Stimulated activated CD8-positive, alpha-beta memory T cell treated with anti-CD3 and anti-CD28 coated beads, Interleukin-15, amount 100 ng/mL, for 1 hour (primary cell): ENCODE data around the gene FSTL3.
"Not testable (repeated sequence)": the region's sequence is repeated elsewhere in the genome, so short reads cannot be mapped to it uniquely, and the experiment has no call there.

Experiments
- DNase-seq: peaks from one replicate; pipeline ENCODE4 v3.0.0-alpha.2; 2020; ENCODE audit warnings: low read depth

FSTL3 gene

DNA sequence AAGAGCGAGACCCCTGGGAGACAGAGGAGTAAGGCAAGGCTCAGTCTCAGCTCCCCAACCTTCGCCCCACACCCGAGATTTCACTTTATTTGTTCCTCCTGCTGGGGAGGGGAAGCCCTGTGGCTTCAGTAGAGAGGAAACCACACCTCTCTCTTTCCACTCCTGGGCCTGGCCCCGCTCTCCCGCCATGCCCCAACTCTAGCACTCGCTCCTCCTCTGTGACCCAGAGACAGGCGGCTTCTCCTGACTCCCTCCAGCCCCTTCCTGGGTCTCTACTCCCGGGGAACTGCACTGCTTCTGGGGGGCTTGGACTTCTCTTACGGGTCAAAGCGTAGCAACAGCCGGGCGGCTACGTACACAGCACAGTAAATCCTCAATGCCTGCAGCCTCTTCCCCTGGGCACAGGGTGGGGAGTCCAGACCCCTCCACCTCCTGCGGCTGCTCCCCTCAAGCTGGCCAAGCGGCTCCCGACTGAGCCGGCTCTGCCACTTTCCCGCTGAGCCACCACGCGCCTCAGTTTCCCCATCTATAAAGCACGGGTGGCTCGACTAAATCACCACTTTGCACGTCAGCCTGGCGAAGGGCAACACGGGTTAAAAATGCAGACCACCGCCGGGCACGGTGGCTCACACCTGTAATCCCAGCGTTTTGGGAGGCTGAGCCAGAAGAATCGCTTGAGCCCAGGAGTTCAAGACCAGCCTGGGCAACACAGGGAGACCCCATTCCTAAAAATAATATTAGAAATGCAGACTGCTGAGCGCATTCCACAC is 14.6 kb upstream of the FSTL3 start:
- DNase-seq: peak; percentile 49

DNA sequence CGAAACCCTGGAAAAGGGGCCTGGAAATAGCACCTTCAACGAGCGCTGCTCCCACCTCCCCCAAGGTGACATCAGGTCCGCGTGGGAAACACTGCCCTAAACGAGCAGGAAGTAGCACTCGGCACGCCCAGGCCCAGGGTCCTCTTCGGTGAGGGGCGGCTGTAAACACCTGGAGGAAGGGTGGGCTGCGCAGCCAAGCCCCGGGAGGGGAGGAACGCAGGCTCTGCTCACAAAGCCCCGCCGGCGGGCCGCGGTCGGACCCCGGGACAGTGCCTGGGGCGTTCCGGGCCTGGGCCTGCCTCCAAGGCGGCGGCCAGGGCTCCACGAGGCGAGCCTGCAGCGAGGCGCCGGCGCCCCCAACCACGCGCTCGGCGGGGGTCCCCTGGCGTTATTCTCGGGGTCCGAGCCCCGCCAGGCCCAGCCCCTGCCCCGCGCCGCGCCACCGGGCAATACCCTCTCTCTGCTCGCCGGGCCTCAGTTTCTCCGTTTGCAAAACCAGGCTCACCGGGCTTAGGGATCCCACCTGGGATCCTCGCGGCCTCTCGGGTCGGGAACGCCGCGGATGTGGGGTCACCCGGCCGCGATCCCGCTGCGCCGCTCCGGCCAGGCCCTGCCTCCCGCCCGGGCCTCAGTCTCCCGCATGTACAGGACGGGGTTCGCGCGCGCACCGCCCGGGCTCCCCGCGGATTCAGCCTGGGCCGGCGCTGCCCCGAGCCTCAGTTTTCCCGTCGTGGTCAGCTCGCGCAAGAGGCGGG is 13.8 kb upstream of the FSTL3 start:
- peak; percentile 36 for DNase-seq

DNA sequence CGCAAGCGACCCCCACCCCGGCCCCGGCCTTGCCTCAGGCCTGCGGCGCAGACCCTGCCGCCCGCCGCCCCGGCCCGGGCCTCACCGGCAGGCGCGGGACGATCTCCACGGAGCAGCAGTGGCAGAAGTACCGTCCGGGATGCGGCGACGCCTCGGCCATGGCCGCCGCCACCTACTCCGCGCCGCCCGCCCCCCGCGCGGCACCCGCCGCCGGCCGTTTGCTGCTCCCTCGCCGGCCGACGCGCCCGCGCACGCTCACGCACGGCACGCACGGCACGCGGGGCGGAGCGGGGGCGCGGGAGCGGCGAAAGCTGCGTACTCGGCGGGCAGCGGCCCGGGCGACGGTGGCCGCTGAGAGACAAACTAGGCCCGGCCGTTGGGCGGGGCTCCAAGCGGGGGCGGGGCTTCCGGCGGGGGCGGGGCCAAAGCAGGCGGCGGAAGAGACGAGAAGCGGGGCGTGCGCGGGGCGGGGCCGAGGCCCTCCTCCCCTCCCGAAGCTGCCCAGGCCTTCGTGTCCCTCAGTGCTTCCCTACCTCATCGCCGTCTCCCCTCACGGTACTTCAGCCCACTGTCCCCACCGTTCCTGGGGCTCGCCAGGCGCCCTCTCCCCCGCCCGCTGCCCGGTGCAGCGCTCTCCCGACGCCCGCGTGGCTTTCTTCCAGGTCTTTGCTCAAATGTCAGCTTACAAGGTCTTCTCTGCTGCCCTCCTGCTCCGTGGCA is 13.1 kb upstream of the FSTL3 start, which contains the start of gene RNF126:
RNF126 (minus strand) TSS at position 253 of the 720 bp plus-strand sequence; CDS start at position 160, 93 bp downstream.
- peak; percentile 93 for DNase-seq

DNA sequence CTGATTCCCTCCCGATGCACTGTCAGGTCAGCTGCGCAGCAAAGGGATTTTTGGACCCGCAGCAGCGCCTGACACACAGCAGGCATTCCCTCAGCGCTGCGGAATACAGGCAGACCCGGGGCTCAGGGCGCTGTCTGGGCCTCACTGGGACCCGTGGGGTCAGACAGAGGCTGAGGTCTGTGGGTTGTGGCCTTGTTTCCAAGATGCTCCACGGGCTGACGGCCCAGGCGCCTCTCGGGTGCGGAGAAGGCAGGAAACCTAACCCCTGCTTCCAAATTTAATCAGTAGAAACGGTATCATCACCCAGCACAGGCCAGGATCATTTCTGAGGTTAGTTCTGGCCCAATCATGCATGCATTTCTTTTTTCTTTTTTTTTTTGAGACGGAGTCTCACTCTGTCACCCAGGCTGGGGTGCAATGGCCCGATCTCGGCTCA is 12.5 kb upstream of the FSTL3 start:
- no peak for DNase-seq

DNA sequence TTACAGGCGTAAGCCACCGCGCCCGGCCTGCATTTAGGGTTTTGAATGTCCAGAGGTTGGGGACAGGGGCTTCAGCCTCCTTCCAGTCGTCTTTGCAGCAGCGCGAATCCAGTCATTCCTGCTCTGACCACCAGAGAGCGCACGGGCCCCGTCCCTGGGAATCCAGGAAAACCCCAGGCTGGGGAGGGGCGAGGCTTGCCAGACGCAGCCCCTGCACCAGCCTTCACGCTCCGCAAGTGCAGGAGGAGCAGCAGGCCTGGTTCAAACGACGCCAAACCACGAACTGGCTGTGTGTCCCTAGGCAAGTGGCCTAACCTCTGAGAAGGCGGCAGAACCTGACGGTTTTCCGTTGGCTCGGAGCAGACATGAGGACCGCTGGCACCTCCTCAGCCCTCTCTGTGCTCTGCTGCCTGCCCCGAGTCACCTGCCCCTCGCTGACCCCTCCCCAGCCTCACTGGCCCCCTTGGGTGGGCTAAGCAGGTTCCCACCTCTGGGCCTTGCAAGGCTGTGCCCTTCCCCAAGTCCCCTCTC is 11.2 kb upstream of the FSTL3 start:
- peak; percentile 66 for DNase-seq

DNA sequence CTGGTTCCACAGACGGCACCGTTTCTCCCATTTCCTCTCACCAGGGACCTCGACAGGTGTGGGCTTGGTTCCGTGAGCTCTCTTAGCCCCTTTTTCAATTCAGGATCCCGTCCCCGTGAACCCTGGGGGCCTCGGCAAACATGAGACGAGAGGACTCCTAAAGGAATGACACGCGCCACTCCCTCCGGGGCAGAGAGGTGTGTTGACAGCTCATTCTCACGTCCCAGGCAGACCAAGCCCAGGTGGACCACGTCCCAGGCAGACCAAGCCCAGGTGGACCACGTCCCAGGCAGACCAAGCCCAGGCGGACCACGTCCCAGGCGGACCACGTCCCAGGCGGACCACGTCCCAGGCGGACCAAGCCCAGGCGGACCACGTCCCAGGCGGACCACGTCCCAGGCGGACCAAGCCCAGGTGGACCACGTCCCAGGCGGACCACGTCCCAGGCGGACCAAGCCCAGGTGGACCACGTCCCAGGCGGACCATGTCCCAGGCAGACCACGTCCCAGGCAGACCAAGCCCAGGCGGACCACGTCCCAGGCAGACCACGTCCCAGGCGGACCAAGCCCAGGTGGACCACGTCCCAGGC is 9.1 kb upstream of the FSTL3 start:
- not testable (repeated sequence) for DNase-seq

DNA sequence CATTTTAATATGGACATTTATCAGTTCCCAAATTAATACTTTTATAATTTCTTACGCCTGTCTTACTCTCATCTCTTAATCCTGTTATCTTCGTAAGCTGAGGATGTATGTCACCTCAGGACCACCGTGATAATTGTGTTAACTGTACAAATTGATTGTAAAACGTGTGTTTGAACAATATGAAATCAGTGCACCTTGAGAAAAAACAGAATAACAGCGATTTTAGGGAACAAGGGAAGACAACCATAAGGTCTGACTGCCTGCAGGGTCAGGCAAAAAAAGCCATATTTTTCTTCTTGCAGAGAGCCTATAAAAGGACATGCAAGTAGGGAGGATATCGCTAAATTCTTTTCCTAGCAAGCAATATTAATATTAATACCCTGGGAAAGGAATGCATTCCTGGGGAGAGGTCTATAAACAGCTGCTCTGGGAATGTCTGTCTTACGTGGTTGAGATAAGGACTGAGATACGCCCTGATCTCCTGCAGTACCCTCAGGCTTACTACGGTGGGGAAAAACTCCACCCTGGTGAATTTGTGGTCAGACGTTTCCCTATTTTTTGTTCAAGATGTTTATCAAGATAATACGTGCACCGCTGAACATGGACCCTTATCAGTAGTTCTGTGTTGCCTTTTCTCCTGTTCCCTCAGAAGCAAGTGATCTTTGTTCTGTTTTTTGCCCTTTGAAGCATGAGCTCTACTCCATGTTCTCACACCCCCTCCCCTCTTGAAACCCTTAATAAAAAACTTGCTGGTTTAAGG is 7.3 kb upstream of the FSTL3 start:
- not testable (repeated sequence) for DNase-seq

DNA sequence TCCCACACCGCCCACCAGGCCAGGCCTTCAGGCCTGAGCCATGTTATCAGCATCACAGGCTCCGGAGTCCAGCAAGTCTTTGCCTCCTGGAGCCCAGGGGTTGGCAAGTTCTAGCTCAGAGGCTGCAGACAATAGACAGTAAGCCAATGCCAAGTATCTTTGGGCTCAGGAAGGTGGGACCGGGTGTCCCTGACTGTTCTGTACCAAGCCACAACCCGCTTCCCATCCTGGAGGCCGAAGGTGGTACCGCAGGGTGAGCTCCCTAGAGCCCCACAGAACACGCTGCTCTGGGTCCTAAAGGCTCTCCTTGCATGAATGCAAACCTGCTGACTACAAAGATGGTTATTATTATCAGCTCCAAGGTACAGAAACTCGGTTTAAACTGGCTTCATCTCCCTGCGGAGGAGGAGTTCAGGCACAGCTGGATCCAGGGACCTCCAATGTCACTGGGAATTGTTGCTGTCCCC is 5.5 kb upstream of the FSTL3 start:
- no peak for DNase-seq

DNA sequence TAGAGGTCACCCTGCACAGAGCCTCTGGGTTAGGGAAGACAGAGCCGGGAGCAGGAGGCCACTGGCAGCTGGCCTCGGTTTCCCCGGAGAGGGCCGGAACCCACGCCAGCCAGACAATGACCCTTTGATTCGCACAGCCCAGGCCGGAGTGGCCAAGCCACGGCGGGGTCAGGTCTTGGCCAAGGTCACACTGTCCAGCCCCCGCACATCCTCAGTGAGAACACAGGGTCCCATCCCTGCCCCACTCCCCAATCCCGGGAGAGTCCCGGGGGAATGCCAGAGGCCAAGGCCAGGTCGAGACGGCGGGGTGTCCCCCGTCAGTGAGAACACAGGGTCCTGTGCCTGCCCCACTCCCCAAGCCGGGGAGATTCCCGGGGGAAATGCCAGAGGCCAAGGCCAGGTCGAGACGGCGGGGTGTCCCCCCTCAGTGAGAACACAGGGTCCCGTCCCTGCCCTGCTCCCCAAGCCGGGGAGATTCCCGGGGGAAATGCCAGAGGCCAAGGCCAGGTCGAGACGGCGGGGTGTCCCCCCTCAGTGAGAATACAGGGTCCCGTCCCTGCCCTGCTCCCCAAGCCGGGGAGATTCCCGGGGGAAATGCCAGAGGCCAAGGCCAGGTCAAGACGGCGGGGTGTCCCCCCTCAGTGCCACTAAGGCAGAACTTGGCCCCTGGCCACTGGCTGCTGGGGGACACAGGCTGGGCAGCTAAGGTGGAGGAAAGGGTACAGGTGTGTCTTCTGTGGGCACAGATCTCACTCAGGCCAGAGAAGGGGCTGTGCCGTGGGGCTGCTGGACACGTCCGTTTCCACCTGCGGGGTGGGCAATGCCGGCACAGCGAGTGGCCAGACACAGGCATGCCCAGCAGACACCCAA is 1.7 kb upstream of the FSTL3 start:
- no peak for DNase-seq

DNA sequence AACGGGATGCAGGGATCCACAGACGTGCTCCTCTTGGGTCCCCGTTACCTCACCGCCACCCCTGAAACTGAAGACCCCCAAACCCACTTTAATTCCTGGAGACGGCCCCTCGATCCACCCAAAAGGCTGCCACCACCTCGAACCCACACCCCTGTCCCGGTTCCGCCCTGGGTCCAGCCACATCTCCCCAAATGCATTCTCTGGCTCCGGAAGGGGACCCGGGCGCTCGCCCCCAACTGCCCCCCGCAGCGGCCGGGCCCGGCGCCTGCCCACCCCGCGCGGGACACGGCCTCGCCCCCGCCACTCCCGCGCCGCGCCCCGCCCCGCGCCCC is 219 bp upstream of the FSTL3 start:
- DNase-seq: no peak

DNA sequence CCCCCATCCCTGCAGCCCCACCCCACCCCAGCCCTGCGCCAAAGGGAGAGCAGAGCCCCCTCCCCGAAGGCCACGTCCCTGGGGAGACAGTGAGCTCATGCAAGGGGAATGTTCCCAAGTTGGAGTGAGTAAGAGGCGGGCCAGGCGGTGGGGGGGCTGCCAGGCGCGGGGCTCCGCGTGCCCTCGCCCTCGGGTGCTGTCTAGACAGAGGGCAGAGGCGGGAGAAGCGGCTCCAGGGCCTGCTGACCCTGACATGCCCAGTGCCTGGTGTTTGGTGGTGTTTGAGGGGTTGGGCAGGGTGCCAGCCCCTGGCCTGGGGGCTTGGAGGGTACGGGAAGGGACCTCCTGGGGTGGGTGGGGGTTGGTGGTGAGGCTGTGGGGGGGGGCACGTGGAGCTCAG is 1.0 kb downstream of the FSTL3 start:
- DNase-seq: no peak

DNA sequence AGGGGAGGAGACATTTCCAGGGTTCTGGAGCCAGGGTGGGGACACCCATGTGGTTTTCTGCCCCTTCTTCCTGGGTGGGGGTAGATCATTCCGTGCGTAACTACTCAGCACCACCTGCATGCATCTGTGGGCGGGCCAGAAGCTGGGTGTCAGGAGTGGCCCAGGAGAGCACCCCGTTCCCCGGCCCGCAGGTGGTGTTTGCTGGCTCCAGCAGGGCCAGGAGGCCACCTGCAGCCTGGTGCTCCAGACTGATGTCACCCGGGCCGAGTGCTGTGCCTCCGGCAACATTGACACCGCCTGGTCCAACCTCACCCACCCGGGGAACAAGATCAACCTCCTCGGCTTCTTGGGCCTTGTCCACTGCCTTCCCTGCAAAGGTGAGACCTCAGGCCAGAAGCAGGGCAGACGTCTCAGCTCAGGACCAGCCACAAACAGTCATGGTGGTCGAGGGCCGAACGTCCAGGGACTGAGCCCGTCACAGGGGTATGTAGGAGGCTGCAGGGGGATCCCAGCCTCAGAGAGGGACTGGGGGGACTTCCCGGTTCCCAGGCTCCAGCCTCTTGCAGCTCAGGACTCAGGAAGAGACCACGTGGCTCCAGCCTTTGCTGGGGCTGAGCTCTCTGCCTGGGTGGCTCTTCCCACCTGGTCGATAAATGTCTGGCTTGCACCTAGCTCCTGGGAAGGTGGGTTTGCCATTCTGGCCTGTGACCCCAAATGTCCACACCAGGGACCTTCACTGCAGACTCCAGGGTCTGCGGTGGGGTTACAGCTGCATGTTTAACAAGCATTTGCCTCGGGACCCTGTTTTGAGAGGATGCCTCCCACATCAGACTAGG is 1.6 kb downstream of the FSTL3 start:
- no peak for DNase-seq

DNA sequence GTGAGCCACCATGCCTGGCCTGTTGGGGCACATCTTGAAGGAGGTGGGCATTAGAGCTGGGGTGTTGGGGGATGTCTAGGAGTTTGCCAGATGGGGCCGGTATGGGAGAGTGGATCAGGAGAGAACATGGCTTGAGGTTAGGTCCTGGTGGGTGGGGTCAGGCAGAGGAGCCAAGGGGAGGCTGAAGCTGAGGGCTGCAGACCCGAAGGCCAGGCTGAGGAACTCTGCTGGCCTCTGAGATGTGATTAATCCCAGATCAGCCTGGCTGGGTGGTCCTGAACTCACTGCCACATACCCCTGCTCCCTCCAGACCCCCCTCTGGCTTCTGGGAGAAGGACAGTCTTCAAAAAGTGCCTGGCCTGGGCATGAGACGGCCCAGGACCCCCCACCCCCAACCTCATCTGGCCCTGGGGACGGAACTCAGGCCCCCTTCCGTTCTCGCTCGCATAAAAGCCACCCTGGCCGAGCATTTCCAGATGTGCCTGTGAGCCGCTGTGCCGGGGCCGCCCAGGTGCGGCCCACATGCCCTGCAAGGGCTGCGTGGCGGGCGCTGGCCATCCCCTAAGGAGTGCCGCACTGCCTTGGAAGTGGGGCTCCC is 2.7 kb downstream of the FSTL3 start:
- DNase-seq: no peak

DNA sequence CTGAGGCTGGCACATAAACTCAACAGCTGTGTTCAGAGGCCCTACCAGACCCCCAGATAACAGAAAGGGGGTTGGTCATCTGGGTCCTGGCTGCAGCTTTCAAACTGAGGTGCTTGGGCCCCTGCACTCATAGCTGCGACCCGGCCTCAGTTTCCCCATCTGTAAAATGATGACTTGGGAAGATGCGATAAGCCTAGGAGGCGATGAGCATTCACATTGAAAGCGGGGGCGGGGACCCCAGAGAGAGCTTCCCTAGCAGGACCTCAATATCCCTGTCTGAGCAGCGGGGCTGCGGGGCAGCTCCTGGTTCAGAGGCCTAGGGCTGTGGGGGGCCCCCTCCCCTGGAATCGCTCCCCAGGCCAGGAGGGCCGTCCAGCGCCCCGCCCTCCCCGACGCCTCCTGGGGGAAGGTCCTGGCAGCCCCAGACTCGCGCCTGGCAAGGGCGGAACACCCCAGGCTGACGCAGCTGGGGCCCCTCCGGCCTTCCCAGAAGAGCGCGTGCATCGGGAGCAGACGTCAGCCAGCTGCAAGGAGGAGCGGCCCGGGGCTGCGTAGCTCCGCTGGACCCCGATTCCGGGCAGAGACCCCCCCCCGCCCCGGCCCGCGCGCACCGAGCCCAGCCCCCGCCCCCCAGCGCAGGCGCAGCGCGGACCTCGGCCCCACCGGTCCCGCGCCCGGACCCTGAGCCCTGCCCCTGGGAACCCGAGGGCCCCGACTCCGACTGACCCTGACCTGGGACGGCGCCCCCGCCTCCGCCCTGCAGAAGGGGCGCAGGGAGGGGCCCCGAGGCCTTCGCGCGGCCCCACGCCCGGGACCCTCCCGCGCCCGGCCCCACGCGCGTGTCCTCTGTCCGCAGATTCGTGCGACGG is 3.5 kb downstream of the FSTL3 start:
- DNase-seq: no peak

DNA sequence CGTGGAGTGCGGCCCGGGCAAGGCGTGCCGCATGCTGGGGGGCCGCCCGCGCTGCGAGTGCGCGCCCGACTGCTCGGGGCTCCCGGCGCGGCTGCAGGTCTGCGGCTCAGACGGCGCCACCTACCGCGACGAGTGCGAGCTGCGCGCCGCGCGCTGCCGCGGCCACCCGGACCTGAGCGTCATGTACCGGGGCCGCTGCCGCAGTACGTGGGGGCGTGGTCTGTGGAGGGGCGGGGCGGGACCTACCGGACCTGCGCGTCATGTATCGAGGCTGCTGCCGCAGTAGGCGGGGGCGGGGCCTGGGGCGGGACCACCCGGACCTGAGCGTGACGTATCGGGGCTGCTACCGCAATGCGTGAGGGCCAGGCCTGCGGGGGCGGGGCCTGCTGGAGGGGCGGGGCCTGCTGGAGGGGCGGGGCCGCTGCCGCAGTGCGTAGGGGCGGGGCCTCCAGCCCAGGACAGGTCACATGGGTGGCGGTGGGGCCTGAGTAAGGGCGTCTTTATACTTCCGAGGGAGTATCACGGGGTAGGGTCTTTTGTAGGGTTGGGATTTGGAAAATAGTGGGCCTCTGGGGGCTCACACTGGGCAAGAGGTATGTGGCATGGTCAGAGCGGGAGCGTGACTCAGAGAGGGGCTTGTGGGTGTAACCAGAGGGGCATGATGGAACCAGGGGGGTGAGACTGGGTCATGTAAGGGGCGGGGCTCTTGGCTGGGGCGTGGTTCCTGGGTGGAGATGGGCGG is 4.3 kb downstream of the FSTL3 start:
- peak; percentile 98 for DNase-seq

DNA sequence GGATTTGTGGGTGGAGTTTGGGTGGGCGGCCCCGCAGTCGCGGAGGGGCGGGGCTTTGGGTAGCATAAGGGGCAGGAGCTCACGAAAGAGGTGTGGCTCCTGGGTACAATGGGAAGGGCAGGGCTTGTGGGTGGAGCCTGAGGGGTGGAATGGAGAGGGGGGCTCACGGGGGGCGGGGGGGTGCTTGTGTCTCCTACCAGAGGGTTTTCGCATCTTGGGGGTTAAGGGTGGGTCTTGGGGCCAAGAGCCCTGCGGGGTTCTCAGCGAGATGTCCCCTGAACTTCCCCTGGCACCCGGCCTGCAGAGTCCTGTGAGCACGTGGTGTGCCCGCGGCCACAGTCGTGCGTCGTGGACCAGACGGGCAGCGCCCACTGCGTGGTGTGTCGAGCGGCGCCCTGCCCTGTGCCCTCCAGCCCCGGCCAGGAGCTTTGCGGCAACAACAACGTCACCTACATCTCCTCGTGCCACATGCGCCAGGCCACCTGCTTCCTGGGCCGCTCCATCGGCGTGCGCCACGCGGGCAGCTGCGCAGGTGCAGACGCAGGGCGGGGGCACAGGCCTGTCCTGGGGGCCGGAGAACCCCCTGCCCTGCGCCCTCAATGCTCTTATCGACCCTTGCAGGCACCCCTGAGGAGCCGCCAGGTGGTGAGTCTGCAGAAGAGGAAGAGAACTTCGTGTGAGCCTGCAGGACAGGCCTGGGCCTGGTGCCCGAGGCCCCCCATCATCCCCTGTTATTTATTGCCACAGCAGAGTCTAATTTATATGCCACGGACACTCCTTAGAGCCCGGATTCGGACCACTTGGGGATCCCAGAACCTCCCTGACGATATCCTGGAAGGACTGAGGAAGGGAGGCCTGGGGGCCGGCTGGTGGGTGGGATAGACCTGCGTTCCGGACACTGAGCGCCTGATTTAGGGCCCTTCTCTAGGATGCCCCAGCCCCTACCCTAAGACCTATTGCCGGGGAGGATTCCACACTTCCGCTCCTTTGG is 5.1 kb downstream of the FSTL3 start:
- DNase-seq: peak; percentile 83
